Measurements from ENCODE around the gene BMP15.

DNA sequence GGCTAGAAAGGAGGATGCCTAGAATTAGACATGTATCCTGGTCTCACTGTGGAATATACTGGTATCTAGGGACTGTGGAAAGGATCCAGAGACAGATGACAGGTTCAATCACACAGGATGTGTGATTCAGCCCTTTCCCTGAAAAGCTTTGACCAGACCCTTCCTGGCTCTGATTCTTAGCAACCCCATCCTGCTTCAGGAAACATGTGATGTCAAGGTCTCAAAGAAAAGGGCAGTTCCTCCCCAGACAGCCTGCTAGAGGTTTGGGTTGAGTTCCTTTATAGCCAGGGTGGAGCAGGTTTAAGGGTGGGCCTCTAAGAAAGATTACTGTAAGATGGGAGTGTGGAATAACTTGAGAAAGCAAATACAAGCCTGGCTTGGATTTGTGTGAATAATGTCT lies 3.0 kb downstream of the BMP15 start:
- TF ChIP-seq ZNF274 (IDR thresholded peaks at IDR 0.05; ENCODE audit: low read length) (no peak), ZNF274 (tag by site-specific recombination; IDR thresholded peaks at IDR 0.05; ENCODE audit: borderline replicate concordance) (no peak), MZF1 (tag by site-specific recombination; IDR thresholded peaks at IDR 0.05; ENCODE audit: borderline replicate concordance) (no peak), SETDB1 (IDR thresholded peaks at IDR 0.05; ENCODE audit: insufficient read length, low read length) (no peak), ZNF302 (tag by site-specific recombination; IDR thresholded peaks at IDR 0.05; ENCODE audit: low read depth) (no peak), ZNF26 (tag by site-specific recombination; IDR thresholded peaks at IDR 0.05) (no peak), TCF7L2 (IDR thresholded peaks at IDR 0.05; ENCODE audit: borderline replicate concordance, low read depth, low read length) (no peak)
- TF ChIP-seq, protein P1, sequence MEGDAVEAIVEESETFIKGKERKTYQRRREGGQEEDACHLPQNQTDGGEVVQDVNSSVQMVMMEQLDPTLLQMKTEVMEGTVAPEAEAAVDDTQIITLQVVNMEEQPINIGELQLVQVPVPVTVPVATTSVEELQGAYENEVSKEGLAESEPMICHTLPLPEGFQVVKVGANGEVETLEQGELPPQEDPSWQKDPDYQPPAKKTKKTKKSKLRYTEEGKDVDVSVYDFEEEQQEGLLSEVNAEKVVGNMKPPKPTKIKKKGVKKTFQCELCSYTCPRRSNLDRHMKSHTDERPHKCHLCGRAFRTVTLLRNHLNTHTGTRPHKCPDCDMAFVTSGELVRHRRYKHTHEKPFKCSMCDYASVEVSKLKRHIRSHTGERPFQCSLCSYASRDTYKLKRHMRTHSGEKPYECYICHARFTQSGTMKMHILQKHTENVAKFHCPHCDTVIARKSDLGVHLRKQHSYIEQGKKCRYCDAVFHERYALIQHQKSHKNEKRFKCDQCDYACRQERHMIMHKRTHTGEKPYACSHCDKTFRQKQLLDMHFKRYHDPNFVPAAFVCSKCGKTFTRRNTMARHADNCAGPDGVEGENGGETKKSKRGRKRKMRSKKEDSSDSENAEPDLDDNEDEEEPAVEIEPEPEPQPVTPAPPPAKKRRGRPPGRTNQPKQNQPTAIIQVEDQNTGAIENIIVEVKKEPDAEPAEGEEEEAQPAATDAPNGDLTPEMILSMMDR (tag by site-specific recombination; IDR thresholded peaks at IDR 0.05) = no peak
- TF ChIP-seq, protein P2, sequence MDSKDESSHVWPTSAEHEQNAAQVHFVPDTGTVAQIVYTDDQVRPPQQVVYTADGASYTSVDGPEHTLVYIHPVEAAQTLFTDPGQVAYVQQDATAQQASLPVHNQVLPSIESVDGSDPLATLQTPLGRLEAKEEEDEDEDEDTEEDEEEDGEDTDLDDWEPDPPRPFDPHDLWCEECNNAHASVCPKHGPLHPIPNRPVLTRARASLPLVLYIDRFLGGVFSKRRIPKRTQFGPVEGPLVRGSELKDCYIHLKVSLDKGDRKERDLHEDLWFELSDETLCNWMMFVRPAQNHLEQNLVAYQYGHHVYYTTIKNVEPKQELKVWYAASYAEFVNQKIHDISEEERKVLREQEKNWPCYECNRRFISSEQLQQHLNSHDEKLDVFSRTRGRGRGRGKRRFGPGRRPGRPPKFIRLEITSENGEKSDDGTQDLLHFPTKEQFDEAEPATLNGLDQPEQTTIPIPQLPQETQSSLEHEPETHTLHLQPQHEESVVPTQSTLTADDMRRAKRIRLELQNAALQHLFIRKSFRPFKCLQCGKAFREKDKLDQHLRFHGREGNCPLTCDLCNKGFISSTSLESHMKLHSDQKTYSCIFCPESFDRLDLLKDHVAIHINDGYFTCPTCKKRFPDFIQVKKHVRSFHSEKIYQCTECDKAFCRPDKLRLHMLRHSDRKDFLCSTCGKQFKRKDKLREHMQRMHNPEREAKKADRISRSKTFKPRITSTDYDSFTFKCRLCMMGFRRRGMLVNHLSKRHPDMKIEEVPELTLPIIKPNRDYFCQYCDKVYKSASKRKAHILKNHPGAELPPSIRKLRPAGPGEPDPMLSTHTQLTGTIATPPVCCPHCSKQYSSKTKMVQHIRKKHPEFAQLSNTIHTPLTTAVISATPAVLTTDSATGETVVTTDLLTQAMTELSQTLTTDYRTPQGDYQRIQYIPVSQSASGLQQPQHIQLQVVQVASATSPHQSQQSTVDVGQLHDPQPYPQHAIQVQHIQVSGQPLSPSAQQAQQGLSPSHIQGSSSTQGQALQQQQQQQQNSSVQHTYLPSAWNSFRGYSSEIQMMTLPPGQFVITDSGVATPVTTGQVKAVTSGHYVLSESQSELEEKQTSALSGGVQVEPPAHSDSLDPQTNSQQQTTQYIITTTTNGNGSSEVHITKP (tag by site-specific recombination; IDR thresholded peaks at IDR 0.05) = no peak

All from HEK293 (cell line).